Measurements from ENCODE around the gene CCM2.

CCM2 gene

DNA sequence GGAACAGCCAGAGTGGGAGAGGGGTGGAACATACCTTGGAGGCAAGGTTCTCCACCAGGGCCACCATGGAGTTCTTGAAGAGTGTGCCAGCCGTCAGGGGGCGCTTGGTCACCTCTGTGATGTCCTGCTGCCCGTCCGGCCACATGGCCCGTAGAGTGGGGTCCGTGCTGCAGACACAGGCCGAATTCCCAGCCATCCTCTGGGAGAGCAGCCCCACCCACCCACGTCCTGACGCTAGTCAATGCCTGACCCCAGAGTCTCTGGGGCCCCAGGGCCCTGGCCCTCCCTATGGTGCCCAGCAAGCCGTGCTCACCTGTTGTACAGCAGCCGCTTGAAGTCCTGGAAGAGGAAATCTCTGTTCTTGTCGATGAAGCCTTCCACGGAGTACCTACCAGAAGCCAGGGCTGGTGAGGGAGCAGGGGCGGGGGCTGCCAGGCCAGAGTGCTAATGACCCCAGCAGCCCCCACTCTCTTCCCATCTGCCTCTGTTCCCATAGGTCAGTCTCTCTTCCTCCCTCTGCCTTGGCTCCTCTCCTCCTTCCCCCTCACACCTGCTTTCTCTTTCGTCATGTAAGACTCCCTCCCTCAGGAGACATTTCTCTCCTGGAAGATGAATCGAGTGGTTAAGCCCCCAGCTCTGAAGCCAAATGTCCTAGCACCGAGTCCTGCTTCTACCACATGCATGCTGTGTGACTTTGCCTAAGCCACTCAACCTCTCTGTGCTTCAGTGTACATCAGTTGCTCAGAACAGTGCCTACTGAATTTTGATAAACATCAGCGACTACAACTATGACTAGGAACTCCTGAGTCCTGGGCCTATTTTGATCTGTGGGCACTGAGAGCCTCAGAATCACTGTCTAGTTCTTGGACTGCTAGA, 32.2 kb upstream of the CCM2 start:
- Histone ChIP-seq H3K36me3 (peaks cover 96% of the 10 kb centered on the region), H3K27me3 (no peaks in the 10 kb centered on the region), H3K4me1 (peaks cover 28% of the 10 kb centered on the region), H3K9ac (no peak overlapping the region), H3K4me3 (no peak overlapping the region), H3K9me3 (no peaks in the 10 kb centered on the region), H3K27ac (no peak overlapping the region), H3K4me2 (no peak overlapping the region), H4K20me1 (no peaks in the 10 kb centered on the region)
- no peak for TF ChIP-seq Cebpa-rat (IDR thresholded peaks at IDR 0.05)

- Histone ChIP-seq H3K9ac (no peak overlapping the region), H3K4me2 (peak overlapping the region; percentile 26; the same call in 1 of the 2 replicates), H3K9me3 (no peaks in the 10 kb centered on the region), H3K27me3 (no peaks in the 10 kb centered on the region), H4K20me1 (no peaks in the 10 kb centered on the region), H3K27ac (no peak overlapping the region), H3K36me3 (peaks cover 96% of the 10 kb centered on the region), H3K4me3 (no peak overlapping the region), H3K4me1 (peaks cover 36% of the 10 kb centered on the region)
- no peak for TF ChIP-seq Cebpa-rat (IDR thresholded peaks at IDR 0.05)
These were observed 30.8 kb upstream of the CCM2 start for GRCh38 chr7:44969049-44969700.

DNA sequence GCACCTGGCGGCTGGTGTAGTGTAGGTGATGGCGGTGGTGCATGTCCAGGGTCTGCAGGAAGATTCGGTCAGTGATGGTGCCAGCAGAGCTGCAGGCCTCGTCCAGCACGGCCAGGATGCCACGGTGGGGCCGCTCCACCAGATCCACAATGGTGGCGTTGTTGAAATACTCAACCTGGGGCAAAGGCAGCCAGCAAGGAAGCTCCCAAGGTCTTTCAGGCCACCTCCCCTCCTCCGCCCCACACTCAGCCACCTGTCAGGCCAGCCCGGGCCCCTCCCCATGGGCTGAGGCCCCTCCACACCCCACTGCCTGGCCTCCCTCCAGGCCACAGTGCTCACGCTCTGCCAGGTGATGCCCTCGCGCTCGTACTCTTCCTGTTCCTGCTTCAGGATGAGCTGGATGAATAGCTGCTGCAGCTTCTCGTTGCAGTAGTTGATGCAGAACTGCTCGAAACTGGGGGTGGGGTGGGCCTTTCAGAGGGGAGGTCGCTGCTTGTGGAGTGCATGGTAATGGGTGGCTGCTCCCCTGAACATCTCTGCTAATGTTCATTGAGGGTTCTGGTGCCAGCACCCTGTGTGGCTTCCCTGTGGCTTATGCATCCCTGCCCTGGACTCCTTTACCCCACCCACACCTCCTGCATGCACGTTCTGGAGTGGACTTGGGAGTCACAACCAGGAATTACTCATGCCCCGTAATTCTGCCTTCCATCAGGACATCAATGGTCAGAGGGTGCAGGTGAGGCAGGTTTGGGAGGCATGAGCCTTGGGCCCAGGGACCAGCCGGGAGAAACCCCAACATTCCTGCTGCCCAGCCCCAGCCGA, 30.1 kb upstream of the CCM2 start:
- Histone ChIP-seq H4K20me1 (no peaks in the 10 kb centered on the region), H3K4me1 (peaks cover 43% of the 10 kb centered on the region), H3K27me3 (no peaks in the 10 kb centered on the region), H3K27ac (no peak overlapping the region), H3K9ac (no peak overlapping the region), H3K36me3 (peaks cover 97% of the 10 kb centered on the region), H3K9me3 (no peaks in the 10 kb centered on the region), H3K4me2 (peak overlapping the region; percentile 26; the same call in 1 of the 2 replicates), H3K4me3 (no peak overlapping the region)
- no peak for TF ChIP-seq Cebpa-rat (IDR thresholded peaks at IDR 0.05)

DNA sequence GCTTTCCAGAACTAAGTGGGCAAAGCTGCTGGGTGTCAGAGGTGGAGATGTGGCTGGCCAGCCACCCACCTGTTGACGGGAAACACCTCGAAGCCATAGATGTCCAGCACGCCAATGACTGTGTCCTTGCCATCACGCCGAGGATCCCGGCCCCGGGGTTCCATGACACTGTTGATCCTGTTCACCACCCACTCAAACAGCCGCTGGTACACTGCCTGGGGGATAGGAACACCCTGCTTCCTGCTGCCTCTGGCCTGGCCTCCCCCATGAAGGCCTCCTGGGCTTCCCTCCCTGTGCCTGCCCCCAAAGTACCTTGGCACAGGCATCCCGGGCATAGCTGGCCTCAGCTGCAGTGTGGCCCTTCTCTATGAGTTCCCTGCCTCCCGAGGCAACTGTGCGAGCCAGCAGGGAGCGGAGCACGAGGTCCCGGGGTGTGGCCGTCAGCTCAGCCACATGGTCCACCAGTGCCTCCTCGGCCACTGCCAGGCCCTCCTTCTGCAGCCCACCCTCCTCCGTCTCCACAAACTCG, 29.4 kb upstream of the CCM2 start:
- H3K9ac ChIP-seq = no peak overlapping the region
- H3K4me2 ChIP-seq = 0 out of 2 replicates have a peak overlapping the region, but pooled peaks have one; percentile 26
- peaks cover 97% of the 10 kb centered on the region for H3K36me3 ChIP-seq
- H3K4me1 ChIP-seq = peaks cover 50% of the 10 kb centered on the region
- H3K27ac ChIP-seq = no peak overlapping the region
- H3K9me3 ChIP-seq = no peaks in the 10 kb centered on the region
- H4K20me1 ChIP-seq = no peaks in the 10 kb centered on the region
- no peak overlapping the region for H3K4me3 ChIP-seq
- H3K27me3 ChIP-seq = no peaks in the 10 kb centered on the region
- no peak for TF ChIP-seq Cebpa-rat (IDR thresholded peaks at IDR 0.05)

DNA sequence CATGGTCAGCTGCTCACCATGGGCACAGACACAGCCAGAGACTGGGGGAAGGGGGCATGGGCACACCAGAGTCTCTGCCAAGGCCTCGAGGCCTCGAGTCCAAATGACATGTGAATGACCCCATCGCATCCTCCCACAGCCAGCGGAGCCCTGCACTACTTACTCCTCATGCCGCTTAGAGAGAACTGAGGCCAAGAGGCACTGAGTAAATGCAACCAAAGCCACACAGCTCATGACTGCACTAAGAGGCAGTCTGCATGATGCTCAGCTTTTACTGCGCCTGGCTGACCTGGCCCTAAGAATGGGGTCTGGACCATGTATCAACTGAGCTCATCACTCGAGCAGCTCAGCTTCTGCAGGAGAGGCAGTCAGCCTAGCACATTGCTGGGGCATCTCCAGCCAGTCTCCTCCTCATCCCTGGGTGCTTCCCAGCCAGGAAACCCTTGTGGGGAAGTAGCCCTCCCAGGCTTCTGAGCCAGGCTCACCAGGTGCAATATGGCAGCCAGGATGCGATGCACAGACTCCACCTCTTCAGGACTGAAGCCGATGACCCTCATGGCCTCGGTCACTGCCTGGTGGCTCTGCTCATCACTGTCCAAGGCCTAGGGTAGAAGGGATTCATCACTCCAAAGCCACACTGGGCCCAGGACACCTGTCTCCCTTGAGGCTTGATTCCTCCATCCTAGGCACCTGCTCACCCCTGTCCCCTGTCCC, 28.7 kb upstream of the CCM2 start:
- Histone ChIP-seq H3K4me3 (no peak overlapping the region), H3K27me3 (no peaks in the 10 kb centered on the region), H3K9ac (no peak overlapping the region), H4K20me1 (no peaks in the 10 kb centered on the region), H3K4me1 (peaks cover 57% of the 10 kb centered on the region), H3K9me3 (no peaks in the 10 kb centered on the region), H3K27ac (no peak overlapping the region), H3K36me3 (peaks cover 98% of the 10 kb centered on the region), H3K4me2 (0 out of 2 replicates have a peak overlapping the region, but pooled peaks have one; percentile 26)
- no peak for TF ChIP-seq Cebpa-rat (IDR thresholded peaks at IDR 0.05)

DNA sequence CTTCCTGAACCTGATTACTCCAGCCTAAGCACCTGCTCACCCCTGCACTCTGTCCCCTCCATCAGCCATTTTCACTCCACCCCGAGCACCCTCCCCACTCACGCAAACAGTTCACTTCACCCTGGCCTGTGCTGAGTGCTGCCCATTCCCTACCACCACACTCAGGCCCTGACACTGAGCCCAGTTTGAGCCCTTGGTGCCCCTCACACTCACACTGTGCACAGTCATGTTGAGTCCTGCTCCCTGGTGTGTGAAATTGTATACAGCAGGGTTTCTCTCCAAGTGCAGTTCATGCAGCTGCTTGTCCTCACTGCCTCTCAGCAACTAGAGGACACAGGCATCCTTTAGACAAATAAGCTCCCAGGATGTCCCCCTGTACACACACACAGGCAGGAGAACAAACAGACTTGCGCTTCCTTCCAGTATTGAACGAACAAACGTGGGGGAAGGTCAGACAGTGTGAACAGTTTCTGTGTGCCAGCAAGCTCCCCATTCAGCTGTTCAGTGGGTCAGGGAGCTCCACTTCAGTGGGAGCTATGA, 28.0 kb upstream of the CCM2 start:
- Histone ChIP-seq H3K9me3 (no peaks in the 10 kb centered on the region), H4K20me1 (no peaks in the 10 kb centered on the region), H3K27ac (no peak overlapping the region), H3K27me3 (no peaks in the 10 kb centered on the region), H3K4me1 (peaks cover 64% of the 10 kb centered on the region), H3K4me2 (no peak overlapping the region), H3K9ac (no peak overlapping the region), H3K36me3 (peaks cover 98% of the 10 kb centered on the region), H3K4me3 (no peak overlapping the region)
- no peak for TF ChIP-seq Cebpa-rat (IDR thresholded peaks at IDR 0.05)

DNA sequence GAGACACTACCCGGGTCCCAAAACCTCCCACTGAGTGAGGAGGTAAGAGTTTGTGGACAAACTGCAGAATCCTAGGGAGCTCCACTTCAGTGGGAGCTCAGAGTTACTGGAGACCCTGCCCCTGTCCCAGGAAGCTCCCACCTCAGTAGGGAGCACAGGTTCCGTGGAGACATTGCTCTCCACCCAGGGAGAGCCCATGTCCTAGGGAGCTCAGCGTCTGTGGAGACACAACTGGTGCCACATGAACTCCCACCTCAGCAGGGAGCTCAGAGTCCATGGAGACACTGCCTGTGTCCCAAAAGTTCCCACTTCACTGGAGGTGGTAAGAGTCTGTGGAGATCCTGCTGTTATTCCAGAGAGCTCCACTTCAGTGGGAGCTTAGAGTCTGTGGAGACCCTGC, 27.4 kb upstream of the CCM2 start:
- Histone ChIP-seq H3K4me2 (no peak overlapping the region), H3K27ac (no peak overlapping the region), H3K27me3 (no peaks in the 10 kb centered on the region), H3K9me3 (no peaks in the 10 kb centered on the region), H3K9ac (no peak overlapping the region), H3K4me1 (peaks cover 70% of the 10 kb centered on the region), H3K4me3 (no peak overlapping the region), H4K20me1 (no peaks in the 10 kb centered on the region), H3K36me3 (peaks cover 94% of the 10 kb centered on the region)
- no peak for TF ChIP-seq Cebpa-rat (IDR thresholded peaks at IDR 0.05)

DNA sequence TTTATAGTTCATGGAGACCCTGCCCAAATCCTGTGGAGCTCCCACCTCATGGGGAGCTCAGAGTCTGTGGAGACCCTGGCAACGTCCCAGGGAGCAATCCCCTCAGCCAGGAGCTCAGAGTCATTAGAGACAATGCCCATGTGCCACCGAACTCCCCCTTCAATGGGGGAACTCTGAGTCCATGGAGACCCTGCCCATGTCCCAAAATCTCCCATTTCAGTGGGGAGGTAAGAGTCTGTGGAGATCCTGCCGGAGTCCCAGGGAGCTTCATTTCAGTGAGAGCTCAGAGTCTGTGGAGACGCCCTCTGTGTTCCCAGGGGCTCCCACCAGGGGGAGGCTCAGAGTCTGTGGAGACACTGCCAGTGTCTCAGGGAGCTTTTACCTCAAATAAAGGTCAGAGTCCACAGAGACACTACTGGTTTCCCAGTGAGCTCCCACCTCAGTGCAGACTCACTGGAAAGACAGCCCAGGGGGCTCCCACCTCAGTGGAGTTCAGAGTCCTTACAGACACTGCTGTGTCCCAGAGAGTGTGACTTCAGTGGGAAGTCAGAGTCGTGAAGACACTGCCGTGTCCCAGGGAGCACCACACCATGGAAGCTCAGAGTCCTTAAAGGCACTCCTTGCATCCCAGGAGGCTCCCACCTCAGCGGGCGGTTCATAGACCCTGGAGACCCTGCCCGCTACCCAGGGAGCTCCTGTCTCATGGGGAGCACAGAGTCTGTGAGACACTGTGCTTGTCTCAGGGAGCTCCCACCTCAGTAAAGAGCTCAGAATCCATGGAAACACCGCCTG, 26.2 kb upstream of the CCM2 start:
- Histone ChIP-seq H3K9ac (no peak overlapping the region), H3K9me3 (no peaks in the 10 kb centered on the region), H3K27me3 (no peaks in the 10 kb centered on the region), H3K36me3 (peaks cover 81% of the 10 kb centered on the region), H3K4me2 (no peak overlapping the region), H3K4me3 (no peak overlapping the region), H3K4me1 (peaks cover 82% of the 10 kb centered on the region), H4K20me1 (no peaks in the 10 kb centered on the region), H3K27ac (0 out of 2 replicates have a peak overlapping the region, but pooled peaks have one; percentile 40)
- TF ChIP-seq Cebpa-rat (IDR thresholded peaks at IDR 0.05) = no peak
